Activated CD8-positive, alpha-beta memory T cell treated with anti-CD3 and anti-CD28 coated beads, Interleukin-2, amount 50 U/mL, for 1 hour (primary cell): ENCODE results near the gene IL6ST.
"Not testable (repeated sequence)": the region's sequence is repeated elsewhere in the genome, so short reads cannot be mapped to it uniquely, and the experiment has no call there.

ENCODE experiments used
- DNase-seq: peaks from one replicate; pipeline ENCODE4 v3.0.0-alpha.2; 2020; ENCODE audit errors: extremely low read depth

The IL6ST gene

DNA sequence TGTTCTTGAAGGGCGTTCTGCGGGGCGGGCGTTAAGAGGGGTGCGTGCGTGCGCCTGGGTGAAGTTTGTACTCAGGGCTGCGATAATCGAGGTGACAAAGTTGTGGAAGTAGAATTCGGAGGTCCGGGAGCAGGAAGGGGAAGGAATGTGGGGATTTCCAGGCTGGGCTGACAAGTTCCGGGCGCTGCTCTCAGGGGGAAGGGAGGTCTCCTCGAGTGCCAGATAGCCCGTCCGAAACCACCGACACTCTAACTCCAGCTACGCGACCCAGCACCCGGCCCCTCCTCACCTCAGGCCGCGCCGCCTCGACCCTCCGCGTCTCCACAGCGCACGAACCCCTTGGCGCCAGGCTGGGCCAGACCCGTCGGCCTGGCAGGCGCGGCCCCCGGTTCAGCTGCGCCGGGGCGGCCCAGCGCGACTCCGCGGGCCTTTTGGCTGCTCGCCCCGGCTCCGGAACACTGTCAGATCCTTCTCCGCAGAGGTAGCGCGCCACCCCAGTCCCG is at the start of gene IL6ST:
IL6ST (minus strand) TSS at position 469 of the 503 bp plus-strand sequence. CDS start 18,685 bp downstream, outside the sequence.
- no peak for DNase-seq

DNA sequence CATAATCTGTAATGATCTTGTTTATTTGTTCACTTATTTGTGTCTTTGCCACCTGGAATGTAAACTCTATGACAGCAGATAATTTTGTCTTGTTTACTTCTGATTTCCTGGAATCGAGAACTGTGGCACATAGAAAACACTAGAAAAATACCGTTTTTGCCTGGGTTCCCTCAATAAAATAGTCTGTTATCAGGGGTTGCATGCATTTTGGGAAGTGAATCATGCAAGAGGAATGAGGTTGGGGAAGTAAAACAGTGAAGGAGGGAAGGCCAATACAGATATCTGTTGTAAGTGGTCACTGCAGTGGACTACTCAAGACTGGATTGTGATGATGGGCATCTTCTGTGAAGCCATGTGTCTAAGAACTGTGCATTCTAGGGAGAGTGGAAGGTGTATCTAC is 45.2 kb upstream of the IL6ST start:
- no peak for DNase-seq

DNA sequence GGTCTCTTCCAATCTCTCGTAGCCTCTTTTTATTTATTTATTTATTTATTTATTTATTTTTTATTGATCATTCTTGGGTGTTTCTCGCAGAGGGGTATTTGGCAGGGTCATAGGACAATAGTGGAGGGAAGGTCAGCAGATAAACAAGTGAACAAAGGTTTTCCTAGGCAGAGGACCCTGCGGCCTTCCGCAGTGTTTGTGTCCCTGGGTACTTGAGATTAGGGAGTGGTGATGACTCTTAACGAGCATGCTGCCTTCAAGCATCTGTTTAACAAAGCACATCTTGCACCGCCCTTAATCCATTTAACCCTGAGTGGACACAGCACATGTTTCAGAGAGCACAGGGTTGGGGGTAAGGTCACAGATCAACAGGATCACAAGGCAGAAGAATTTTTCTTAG is 43.4 kb upstream of the IL6ST start:
- not testable (repeated sequence) for DNase-seq

DNA sequence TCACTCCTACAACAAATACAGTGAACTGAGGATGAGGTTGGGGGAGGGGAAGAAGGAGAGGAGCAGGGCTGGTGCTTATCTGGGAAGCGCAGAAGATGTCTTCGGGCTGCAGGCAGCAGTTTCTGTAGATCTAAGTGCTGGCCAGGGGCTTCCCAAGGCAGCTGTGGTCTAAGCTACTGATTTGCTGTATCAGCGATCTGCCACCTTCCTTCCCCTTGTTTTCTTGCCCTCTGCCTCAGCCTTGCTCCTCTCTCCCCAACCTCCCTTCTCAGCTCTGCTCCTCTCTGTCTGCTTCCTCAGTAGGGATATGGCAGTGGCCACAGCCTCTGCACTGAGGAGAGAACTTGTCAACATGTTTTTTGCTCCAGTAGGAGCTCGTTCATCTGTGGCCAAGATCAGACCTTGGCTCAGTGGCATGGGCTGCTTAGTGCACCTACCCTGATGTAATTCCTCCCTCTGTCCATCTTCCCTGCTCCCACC is 42.8 kb upstream of the IL6ST start:
- DNase-seq: no peak

DNA sequence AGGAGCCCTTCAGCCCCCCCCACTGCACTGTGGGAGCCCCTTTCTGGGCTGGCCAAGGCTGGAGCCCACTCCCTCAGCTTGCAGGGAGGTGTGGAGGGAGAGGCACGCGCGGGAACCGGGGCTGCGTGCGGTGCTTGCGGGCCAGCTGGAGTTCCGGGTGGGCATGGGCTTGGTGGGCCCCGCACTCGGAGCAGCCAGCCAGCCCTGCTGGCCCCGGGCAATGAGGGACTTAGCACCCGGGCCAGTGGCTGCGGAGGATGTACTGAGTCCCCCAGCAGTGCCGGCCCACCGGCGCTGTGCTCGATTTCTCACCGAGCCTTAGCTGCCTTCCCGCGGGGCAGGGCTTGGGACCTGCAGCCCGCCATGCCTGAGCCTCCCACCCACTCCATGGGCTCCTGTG is 40.6 kb upstream of the IL6ST start:
- not testable (repeated sequence) for DNase-seq

DNA sequence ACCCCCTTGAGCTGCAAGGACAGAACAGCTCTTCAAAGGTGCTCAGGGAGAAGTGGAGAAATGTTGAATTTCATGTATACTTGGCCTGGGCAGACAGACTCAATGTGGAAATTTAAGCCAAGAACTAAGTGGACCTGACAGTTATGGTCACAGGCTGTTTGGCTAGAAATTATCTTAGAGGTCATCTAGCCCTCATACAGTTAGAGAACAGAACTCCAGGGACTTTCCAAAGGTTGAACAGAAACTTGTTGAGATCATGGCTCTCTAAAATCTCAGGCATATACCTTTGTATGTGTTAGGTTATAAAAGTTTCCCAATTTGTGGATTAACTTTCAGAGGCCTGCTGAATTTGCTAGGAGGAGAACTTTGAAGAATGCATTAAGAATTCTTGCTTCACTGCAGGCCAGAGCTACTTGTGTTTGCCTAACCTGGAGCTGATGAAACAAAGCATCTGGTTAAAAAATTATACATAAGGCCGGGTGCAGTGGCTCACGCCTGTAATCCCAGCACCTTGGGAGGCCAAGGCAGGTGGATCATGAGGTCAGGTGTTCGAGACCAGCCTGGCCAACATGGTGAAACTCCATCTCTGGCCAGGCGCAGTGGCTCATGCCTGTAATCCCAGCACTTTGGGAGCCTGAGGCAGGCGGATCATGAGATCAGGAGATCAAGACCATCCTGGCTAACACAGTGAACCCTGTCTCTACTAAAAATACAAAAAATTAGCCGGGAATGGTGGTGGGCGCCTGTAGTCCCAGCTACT is 35.3 kb upstream of the IL6ST start:
- DNase-seq: not testable (repeated sequence)

DNA sequence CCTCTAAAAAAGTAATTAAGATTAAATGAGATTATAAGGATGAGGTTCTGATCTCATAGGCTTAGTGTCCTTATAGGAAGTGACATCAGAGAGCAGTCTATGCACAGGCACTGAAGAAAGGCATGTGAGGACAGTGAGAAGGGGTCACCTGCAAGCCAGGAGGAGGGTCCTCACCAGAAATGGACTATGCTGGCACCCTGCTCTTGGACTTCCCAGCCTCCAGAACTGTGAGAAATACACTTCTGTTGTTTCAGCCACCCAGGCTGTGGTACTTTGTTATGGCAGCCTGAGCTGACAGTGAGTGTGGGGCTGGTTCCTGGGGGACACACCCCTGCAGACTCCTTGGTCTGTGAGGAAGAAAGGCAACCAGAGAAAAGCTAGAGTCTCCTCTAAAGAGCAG is 34.7 kb upstream of the IL6ST start:
- no peak for DNase-seq

DNA sequence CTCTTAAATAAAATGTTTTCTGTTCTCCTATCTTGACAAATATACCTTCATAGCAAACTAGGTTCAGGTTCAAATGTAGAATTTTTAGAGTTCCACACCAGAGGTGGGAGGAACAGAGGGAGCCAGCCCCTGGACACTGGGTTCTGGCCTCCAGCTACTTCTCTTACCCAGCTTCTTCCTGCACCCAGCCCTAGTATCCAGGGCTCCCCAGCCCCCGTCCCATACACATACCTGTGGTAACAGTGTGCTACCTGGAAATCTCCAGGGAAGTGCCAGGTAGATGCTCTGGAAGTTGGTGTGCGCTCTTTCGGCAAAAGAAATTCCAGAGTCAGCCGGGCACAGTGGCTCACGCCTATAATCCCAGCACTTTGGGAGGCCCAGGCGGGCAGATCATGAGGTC is 33.9 kb upstream of the IL6ST start:
- no peak for DNase-seq

DNA sequence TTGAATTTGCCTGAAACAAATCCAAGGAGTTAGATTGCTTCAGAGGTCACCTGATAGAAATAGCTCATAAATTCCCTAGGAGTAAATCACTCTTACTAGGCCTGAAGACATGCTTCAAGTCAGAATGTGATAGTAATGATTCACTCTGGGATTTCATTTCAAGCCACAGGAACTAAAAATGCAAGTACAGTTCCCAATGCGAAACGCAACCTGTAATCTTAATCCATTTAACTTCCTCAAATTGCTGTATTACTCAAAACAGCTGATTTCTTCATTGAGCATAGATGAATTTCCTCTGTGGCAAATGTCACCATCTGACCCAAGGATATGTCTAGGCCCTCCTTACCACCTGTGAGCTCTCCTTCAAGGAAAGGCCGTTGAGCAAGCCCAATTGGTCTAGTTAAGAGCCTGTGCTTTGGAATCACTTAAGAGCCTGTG is 32.1 kb upstream of the IL6ST start:
- no peak for DNase-seq

DNA sequence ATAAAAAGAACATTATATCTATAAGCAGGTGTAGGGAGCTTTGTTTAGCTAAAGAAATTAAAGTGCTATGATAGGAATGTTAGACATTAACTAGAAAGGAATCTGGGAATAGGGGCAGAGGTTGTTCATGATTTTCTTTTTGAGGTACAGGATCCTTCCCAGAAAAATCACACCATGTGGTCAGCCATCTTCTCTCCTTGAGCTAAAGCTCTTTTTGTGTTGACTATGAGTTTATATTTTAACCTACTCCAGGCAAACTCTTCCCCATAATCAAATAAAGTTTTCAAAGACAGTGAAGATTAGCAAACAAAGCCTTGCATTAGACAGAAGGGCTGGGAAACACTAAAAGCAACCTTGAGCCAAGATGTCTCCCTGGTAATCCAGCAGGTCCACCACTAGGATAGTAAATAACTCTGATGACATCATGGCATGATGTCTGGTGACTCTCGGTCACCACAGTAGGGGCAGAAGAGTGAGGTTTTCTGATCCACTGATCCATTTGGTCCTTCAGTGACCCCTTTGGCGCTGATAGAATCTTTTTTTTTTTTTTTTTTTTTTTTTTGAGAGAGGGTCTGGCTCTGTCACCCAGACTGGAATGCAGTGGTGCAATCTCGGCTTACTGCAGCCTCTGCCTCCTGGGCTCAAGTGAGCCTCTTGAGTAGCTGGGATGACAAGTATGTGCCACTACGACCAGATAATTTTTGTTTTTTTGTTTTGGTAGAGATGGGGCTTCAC is 30.6 kb upstream of the IL6ST start:
- no peak for DNase-seq

DNA sequence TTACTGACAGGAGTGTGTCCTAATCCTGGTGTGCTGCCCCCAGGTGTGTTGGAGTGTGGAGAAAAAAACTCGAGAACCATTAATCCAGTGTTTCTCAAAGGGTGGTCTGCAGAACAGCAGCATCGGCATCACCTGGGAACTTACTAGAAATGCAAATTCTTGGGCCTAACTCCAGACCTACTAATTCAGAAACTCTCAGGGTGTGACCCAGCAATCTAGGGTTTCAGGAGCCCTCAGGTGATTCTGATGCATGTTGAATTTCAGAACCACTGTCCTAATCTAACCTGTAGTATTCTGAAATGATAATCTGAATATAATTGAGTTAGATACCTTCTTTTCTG is 30.0 kb upstream of the IL6ST start:
- no peak for DNase-seq

DNA sequence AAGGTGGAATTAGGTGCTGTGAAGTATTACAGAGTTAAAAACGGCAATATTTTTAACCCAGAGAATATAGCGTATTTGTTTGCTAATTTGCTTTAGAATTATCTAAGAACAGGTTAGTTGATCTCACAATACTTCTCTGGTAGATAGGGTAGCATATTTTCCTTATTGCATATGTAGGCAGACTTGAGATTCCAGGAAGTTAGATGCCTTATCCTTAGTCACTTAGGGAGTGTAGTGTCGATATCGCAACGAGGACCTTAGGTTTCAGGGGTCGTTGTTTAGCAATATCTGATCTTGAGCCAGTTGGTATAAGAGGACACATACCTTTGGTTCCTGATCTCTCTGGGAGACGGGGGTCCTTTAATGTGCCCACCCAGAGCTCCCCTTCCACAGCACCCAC is 28.5 kb upstream of the IL6ST start:
- DNase-seq: no peak

DNA sequence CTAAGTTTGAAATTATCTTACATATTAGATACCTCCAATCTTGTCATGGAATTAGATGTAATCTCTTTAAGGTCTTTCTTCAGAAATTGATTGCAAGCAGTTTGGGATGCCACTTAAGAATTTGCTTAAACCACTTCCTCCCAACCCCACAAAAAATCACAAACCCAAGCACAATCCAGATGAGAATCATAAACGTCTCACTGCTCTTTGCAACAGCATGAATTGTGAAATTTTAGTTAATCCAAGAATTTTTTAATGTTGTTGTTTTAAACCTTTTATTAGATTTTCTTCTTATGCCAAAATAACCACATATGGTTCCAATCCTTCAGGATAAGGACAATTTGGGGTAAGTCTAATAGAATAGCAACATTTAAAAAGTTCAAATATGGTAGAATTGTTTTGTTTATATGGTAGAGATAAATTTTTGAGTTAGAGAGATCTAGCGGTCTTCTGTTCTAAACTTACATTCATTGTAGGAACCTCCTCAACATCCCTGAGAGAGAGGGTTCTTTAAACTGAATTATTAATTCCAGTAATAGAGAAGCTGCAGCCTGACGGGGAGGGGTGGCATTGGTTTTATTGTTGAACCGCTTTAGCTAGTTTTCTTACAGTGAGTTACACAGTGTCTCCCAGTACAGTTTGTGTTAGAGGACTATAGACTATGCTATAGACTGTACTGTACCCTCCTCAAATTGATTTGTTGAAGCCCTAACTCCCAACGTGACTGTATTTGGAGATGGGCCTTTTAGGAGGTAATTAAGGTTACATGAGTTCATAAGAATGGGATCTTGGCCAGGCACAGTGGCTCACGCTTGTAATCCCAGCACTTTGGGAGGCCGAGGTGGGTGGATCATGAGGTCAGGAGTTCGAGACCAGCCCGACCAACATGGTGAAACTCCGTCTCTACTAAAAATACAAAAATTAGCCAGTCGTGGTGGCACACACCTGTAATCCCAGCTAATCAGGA is 24.8 kb upstream of the IL6ST start:
- DNase-seq: no peak

DNA sequence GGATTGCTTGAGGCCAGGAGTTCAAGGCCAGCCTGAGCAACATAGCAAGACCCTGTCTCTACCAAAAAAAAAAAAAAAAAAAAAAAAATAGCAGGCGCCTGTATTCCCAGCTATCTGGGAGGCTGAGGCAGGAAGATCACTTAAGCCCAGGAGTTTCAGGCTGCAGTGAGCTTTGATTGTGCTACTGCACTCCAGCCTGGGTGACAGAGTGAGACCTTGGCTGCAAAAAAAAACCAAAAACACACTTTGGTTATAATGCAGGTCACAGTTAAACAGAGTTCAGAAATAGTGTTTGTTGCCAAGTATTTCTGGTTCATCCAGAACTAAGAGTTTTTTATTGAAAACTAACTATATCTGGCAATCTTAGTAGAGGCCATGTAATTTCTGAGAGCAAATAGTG is 24.1 kb upstream of the IL6ST start:
- no peak for DNase-seq

DNA sequence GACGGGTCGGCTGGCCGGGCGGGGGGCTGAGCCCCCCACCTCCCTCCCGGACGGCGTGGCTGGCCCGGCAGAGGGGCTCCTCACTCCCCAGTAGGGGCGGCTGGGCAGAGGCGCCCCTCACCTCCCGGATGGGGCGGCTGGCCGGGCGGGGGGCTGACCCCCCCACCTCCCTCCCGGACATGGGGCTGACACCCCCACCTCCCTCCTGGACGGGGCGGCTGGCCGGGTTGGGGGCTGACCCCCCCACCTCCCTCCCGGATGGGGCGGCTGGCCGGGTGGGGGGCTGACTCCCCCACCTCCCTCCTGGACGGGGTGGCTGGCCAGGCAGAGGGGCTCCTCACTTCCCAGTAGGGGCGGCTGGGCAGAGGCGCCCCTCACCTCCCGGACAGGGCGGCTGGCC is 19.9 kb upstream of the IL6ST start:
- DNase-seq: not testable (repeated sequence)

DNA sequence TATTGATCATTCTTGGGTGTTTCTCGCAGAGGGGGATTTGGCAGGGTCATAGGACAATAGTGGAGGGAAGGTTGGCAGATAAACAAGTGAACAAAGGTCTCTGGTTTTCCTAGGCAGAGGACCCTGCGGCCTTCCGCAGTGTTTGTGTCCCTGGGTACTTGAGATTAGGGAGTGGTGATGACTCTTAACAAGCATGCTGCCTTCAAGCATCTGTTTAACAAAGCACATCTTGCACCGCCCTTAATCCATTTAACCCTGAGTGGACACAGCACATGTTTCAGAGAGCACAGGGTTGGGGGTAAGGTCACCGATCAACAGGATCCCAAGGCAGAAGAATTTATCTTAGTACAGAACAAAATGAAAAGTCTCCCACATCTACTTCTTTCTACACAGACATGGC is 19.2 kb upstream of the IL6ST start:
- not testable (repeated sequence) for DNase-seq

DNA sequence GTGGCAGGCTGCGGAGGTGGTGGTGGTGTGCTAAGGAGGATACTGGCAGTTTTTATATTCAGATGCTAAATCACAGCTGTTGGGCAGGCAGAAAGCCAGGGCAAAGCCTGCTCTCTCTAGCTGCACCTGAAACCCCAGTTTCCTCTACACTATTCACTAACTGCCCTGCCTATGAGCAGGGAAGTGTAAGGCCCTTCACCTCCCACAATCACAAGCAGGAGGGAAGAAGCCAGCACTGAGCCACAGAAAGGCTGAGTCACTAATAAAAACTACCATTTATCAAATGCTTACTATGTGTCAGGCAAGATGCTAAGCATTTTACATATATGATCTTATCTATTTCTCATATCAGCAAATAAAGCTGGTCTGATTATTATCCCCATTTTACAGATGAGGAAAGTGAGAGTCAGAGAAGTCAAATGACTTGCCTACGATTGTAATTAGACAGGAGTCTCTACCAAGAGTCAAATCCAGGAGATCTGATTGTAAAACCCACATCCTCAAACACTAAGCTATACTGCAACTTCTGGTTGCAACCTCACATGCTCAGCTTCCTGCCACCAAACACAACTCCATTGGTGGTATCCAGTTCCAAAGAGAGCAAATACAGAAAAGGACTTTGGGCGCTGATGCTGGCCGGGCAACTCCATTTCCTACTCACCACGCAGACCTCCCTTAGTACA is 17.7 kb upstream of the IL6ST start:
- DNase-seq: no peak

DNA sequence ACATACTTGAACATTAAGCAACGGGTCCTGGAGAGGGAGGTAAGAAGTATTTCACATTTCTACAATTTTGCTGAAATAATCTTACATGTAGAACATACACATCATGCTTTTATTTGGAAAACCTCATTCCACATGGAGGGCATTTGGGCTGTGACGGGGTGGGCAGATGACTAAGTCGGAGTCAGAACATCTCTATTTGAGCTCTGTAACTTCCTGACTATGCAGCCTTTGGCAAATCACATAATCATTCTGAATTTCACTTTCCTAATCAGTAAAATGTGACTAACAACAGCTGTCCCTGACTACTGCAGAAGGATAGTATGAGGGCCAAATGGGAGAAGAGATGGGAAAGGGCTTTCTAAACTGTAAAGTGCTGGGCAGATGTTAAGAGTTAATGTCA is 17.1 kb upstream of the IL6ST start:
- no peak for DNase-seq

DNA sequence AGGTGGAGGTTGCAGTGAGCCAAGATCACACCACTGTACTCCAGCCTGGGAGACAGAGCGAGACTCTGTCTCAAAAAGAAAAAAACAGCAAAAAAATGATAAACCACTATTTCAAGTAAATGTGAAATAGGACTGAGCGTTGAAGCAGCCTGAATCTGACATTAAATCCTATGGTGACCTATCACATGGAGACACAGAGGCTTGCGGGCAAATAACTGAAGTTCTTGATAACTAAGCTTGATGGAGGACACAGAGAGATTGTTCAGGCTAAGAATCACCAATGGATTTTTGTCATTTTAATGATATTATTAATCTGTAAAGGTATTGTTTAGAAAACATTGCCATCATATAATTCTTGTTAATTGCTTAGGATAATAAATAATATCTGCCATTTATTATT is 15.7 kb upstream of the IL6ST start:
- no peak for DNase-seq

DNA sequence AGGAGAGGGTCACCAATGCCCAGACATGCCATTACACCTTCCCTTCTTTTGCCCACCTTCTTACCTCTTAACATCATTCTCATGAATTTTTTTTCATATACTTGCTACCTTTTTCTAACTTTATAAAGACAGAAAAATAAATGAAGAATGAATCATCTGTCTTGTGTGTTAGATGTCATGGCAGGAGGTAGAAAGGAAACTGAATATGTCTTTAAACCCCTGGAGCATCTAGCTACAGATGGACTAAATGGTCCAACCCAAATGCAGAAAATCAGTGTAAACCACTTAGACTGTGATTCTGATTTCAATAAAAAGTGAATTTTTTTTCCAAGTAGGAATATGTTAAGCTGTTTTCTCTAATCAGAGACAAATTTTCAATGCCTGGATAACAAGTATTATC is 11.8 kb upstream of the IL6ST start:
- DNase-seq: no peak

DNA sequence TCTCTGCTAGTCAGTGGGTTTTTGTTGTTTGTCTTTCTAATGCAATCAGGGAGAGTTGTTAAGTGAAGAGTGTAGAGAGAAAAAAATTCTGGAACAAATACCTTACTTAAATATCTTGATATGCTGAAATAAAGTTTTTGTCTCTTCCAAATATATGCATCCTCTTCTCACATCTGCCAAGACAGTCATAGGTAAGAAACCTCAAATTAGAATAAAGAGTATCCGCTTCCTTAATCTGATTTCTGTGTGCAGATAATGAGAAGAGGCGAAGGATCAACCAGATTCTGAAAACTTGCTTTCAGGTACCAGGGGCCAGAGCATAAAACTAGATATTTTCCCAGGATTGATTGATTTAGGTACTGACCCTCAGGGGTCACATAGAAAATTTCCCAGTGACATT is 11.3 kb upstream of the IL6ST start:
- no peak for DNase-seq
